LHCN-M2 (cell line): ENCODE data around the gene LRMDA. TPM values are rescaled to one million over a fixed set of nuclear protein-coding genes. Genes with fewer than 3 reads are reported as not detected.
A peak's percentile ranks its signal among the peaks of the same experiment; 100 is the strongest.

Source experiments
- DNase-seq: peaks from one replicate; pipeline ENCODE4 v3.0.0-alpha.2; 2012; ENCODE audit warnings: low read depth
- total RNA-seq: library from RNA; depleted of rRNA; stranded (reverse); fragments of >200 nt; gene quantifications from 2 replicates; pipeline ENCODE4 v1.2.3, GENCODE V29; 2014

LRMDA gene
- total RNA-seq, 1 experiment from 2014 or later: not detected

- no peak for DNase-seq
Measured at GRCh38 chr10:75980419-75981002, 549.1 kb downstream of the LRMDA start.

GRCh38 chr10:75982611-75983369, 551.4 kb downstream of the LRMDA start:
- DNase-seq: no peak

- DNase-seq: no peak
Measured at GRCh38 chr10:75984067-75984466, 552.6 kb downstream of the LRMDA start.

- peak; percentile 3 for DNase-seq
Measured at GRCh38 chr10:75987616-75988015, 556.2 kb downstream of the LRMDA start.

GRCh38 chr10:75994357-75995040, 563.1 kb downstream of the LRMDA start:
- no peak for DNase-seq

- DNase-seq: no peak
Measured at GRCh38 chr10:75995041-75995430, 563.6 kb downstream of the LRMDA start.

GRCh38 chr10:75995720-75996119, 564.3 kb downstream of the LRMDA start:
- no peak for DNase-seq

GRCh38 chr10:75999001-75999400, 567.6 kb downstream of the LRMDA start:
- no peak for DNase-seq

GRCh38 chr10:75999515-76000209, 568.2 kb downstream of the LRMDA start:
- DNase-seq: no peak

GRCh38 chr10:76000550-76000949, 569.1 kb downstream of the LRMDA start:
- DNase-seq: no peak

GRCh38 chr10:76001019-76001418, 569.6 kb downstream of the LRMDA start:
- DNase-seq: no peak

GRCh38 chr10:76001461-76001860, 570.0 kb downstream of the LRMDA start:
- no peak for DNase-seq

GRCh38 chr10:76002262-76002854, 570.9 kb downstream of the LRMDA start:
- no peak for DNase-seq

GRCh38 chr10:76007667-76008181, 576.3 kb downstream of the LRMDA start:
- no peak for DNase-seq

- no peak for DNase-seq
Measured at GRCh38 chr10:76009531-76009930, 578.1 kb downstream of the LRMDA start.

GRCh38 chr10:76010703-76011102, 579.3 kb downstream of the LRMDA start:
- DNase-seq: peak; percentile 68

GRCh38 chr10:76012716-76013327, 581.4 kb downstream of the LRMDA start:
- DNase-seq: no peak

GRCh38 chr10:76015245-76015644, 583.8 kb downstream of the LRMDA start:
- DNase-seq: no peak

GRCh38 chr10:76017026-76017732, 585.8 kb downstream of the LRMDA start:
- DNase-seq: no peak

- no peak for DNase-seq
Measured at GRCh38 chr10:76017733-76018433, 586.5 kb downstream of the LRMDA start.
